GM12873 (cell line): ENCODE results near the gene PPFIBP2.
A peak's percentile ranks its signal among the peaks of the same experiment; 100 is the strongest.

ENCODE experiments used
- CTCF ChIP-seq: IDR thresholded peaks from 2 replicates; pipeline ENCODE4 v1.5.1; 2012; ENCODE audit warnings: low read depth, mild to moderate bottlenecking, moderate library complexity, low read length, control low read depth; ENCODE audit not compliant: insufficient read depth; ENCODE audit errors: missing control alignments

The PPFIBP2 gene

GRCh38 chr11:7567311-7567710 lies 53.5 kb downstream of the PPFIBP2 start:
- TF ChIP-seq CTCF: no peak

GRCh38 chr11:7569044-7569443 lies 55.2 kb downstream of the PPFIBP2 start:
- TF ChIP-seq CTCF: no peak

- TF ChIP-seq CTCF: no peak
Measured at GRCh38 chr11:7570241-7570640, 56.4 kb downstream of the PPFIBP2 start.

- TF ChIP-seq CTCF: no peak
Measured at GRCh38 chr11:7570938-7571521, 57.2 kb downstream of the PPFIBP2 start.

- peak; percentile 75 for TF ChIP-seq CTCF
Measured at GRCh38 chr11:7571640-7572000, 57.8 kb downstream of the PPFIBP2 start.

GRCh38 chr11:7572001-7572712 lies 58.4 kb downstream of the PPFIBP2 start:
- TF ChIP-seq CTCF: no peak

GRCh38 chr11:7573193-7573557 lies 59.4 kb downstream of the PPFIBP2 start:
- TF ChIP-seq CTCF: no peak
